Measurements from ENCODE around the gene DOCK8.

DNA sequence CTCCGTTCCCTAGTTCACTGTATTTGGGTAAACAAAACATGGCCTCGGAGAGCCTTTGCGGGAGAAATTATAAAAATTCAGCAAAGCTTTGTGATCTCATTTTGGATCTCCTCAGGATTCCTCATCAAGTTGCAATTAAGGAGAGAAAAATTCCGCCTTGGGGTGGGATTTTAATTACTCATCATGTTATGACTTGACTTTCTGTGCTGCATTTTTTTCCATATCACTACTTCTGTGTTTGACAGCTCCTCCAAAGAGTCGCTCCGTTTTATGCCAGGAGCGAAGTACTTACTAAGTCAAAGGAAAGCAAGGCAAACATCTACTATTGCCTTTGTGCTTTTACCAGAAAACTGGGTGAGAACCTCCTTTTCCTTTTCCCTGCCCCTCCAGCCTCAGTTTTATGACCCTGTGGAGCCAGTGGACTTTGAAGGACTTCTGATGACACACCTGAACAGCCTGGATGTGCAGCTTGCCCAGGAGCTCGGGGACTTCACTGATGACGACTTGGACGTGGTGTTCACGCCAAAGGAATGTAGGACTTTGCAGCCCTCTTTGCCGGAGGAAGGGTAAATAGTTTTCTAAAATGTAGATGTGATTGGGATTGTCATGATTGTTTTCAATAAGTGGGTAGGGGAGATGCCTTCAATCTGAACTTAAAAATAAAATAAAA, 71.5 kb downstream of the DOCK8 start:
- TF ChIP-seq FOSL2 (IDR thresholded peaks at IDR 0.05), result no peak
- no peak for TF ChIP-seq FOSL2 (CRISPR knock-in tag; IDR thresholded peaks at IDR 0.05)
- TF ChIP-seq MAZ (IDR thresholded peaks at IDR 0.05; ENCODE audit: borderline replicate concordance, low read depth, low read length), result no peak
- TF ChIP-seq, protein P1, sequence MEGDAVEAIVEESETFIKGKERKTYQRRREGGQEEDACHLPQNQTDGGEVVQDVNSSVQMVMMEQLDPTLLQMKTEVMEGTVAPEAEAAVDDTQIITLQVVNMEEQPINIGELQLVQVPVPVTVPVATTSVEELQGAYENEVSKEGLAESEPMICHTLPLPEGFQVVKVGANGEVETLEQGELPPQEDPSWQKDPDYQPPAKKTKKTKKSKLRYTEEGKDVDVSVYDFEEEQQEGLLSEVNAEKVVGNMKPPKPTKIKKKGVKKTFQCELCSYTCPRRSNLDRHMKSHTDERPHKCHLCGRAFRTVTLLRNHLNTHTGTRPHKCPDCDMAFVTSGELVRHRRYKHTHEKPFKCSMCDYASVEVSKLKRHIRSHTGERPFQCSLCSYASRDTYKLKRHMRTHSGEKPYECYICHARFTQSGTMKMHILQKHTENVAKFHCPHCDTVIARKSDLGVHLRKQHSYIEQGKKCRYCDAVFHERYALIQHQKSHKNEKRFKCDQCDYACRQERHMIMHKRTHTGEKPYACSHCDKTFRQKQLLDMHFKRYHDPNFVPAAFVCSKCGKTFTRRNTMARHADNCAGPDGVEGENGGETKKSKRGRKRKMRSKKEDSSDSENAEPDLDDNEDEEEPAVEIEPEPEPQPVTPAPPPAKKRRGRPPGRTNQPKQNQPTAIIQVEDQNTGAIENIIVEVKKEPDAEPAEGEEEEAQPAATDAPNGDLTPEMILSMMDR (IDR thresholded peaks at IDR 0.05), result no peak
- no peak for TF ChIP-seq RCOR1 (IDR thresholded peaks at IDR 0.05; ENCODE audit: low read depth, low read length)
- TF ChIP-seq POLR2A (IDR thresholded peaks at IDR 0.05; ENCODE audit: low read length), result no peak
